Chondrocyte (in vitro differentiated cells): ENCODE results near the gene INVS. TPM values are rescaled to one million over a fixed set of nuclear protein-coding genes. Genes with fewer than 3 reads are reported as not detected.

Source experiments
- DNase-seq: peaks from one replicate; pipeline ENCODE4 v3.0.0; 2021; ENCODE audit warnings: mixed read lengths, low spot score
- H3K27ac Mint-ChIP-seq: one replicate; pipeline ENCODE4 v1.8.0; 2021; ENCODE audit warnings: mild to moderate bottlenecking, moderate library complexity, mixed read lengths; ENCODE audit not compliant: unreplicated experiment
- H3K27me3 Mint-ChIP-seq: 2 replicates; pipeline ENCODE4 v1.8.0; 2021; ENCODE audit warnings: low read depth, mixed read lengths
- H3K36me3 Mint-ChIP-seq: 2 replicates; pipeline ENCODE4 v1.8.0; 2021; ENCODE audit warnings: low read depth, mixed read lengths
- H3K4me1 Mint-ChIP-seq: 2 replicates; pipeline ENCODE4 v1.8.0; 2021; ENCODE audit warnings: low read depth, mild to moderate bottlenecking, mixed read lengths
- H3K4me3 Mint-ChIP-seq: one replicate; pipeline ENCODE4 v1.8.0; 2021; ENCODE audit warnings: mild to moderate bottlenecking, moderate library complexity, mixed read lengths; ENCODE audit not compliant: unreplicated experiment
- H3K9me3 Mint-ChIP-seq: 2 replicates; pipeline ENCODE4 v1.8.0; 2021; ENCODE audit warnings: low read depth, mixed read lengths
- CTCF ChIP-seq: fragments of 200-600 bp; sonication (generic); IDR thresholded peaks from 2 replicates; pipeline ENCODE4 v1.5.0; 2021; ENCODE audit warnings: antibody characterized with exemption, mild to moderate bottlenecking, moderate library complexity
- total RNA-seq: library from RNA; stranded (reverse); gene quantifications from 3 replicates; pipeline ENCODE4 v1.2.1, GENCODE V29; 2021

The INVS gene
- total RNA-seq, 1 donor from 2014 or later, result 16.0 TPM

- TF ChIP-seq CTCF, result no peak
- H3K36me3 Mint-ChIP-seq, result peaks cover 7% of the 10 kb centered on the region
- no peaks in the 10 kb centered on the region for H3K27me3 Mint-ChIP-seq
- H3K4me3 Mint-ChIP-seq, result no peak overlapping the region
- no peak for DNase-seq
- H3K4me1 Mint-ChIP-seq, result peaks cover 19% of the 10 kb centered on the region
- H3K27ac Mint-ChIP-seq, result no peak overlapping the region
- H3K9me3 Mint-ChIP-seq, result no peaks in the 10 kb centered on the region
These were observed 26.2 kb downstream of the INVS start for GRCh38 chr9:100125236-100125635.

DNA sequence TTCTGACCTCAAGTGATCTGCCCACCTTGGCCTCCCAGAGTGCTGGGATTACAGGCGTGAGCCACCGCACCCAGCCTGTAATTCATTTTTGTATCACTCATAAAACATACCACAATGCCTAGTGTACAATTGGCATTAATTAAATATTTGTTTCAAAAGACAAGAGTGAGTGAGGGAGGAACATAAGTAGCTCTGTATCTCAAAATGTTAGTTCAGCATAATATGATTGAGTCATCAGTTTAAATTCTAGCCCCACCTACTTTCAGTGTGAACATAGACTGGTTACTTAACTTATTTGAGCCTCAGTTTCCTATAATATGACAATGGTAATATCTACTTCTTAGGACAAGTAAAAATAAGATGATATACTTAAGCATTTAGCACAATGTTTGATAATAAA, 26.9 kb downstream of the INVS start:
- no peak overlapping the region for H3K27ac Mint-ChIP-seq
- no peak for TF ChIP-seq CTCF
- H3K4me1 Mint-ChIP-seq, result peaks cover 20% of the 10 kb centered on the region
- H3K36me3 Mint-ChIP-seq, result peaks cover 7% of the 10 kb centered on the region
- no peak overlapping the region for H3K4me3 Mint-ChIP-seq
- H3K9me3 Mint-ChIP-seq, result no peaks in the 10 kb centered on the region
- H3K27me3 Mint-ChIP-seq, result no peaks in the 10 kb centered on the region
- DNase-seq, result no peak

DNA sequence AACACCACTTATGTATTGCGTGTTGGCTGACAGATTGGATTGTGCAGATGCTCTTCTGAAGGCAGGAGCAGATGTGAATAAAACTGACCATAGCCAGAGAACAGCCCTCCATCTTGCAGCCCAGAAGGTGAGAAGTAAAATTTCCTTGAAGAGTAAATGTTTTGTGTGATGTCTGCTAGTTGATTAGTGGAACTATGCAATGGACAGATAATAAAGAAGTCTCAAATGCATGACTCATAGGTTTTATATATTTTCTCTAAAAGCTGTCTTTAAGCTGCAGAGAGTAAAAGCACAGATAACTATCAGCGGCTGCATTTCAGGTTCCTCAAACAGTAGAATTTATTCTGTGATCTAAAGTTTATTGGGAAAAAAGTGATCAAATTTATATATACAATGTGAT, 27.4 kb downstream of the INVS start:
- TF ChIP-seq CTCF, result no peak
- no peak overlapping the region for H3K27ac Mint-ChIP-seq
- no peaks in the 10 kb centered on the region for H3K9me3 Mint-ChIP-seq
- peaks cover 20% of the 10 kb centered on the region for H3K4me1 Mint-ChIP-seq
- peaks cover 5% of the 10 kb centered on the region for H3K36me3 Mint-ChIP-seq
- H3K4me3 Mint-ChIP-seq, result no peak overlapping the region
- no peaks in the 10 kb centered on the region for H3K27me3 Mint-ChIP-seq
- DNase-seq, result no peak

- TF ChIP-seq CTCF, result no peak
- H3K27me3 Mint-ChIP-seq, result no peaks in the 10 kb centered on the region
- no peak overlapping the region for H3K4me3 Mint-ChIP-seq
- no peak for DNase-seq
- peaks cover 11% of the 10 kb centered on the region for H3K36me3 Mint-ChIP-seq
- no peaks in the 10 kb centered on the region for H3K9me3 Mint-ChIP-seq
- no peak overlapping the region for H3K27ac Mint-ChIP-seq
- H3K4me1 Mint-ChIP-seq, result peaks cover 13% of the 10 kb centered on the region
These were observed 30.7 kb downstream of the INVS start for GRCh38 chr9:100129772-100130171.

DNA sequence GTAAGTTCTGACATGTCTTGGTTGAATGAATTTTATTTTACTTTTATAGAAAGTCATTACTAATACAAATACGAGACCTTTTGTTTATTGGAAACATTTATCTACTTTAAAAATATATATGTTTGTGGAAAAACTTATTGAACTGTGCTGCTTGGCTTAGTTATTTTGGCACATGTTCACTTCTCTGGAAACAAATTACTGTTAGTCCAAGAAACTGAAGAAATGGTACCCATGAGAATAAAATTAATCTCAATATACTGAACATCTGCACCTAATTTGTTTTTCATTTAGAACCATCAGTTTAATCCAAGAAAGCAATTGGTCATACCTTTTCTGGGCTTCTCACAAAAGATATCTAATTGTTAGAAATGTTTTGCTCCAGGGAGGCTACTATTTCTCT, 32.2 kb downstream of the INVS start:
- peaks cover 13% of the 10 kb centered on the region for H3K4me1 Mint-ChIP-seq

More for the DNA sequence above, 32.2 kb downstream of the INVS start:
- DNase-seq, result no peak
- Mint-ChIP-seq H3K4me3 (no peak overlapping the region), H3K27ac (no peak overlapping the region), H3K27me3 (no peaks in the 10 kb centered on the region), H3K9me3 (no peaks in the 10 kb centered on the region), H3K36me3 (peaks cover 11% of the 10 kb centered on the region)
- TF ChIP-seq CTCF, result no peak
